GM12878 (cell line): Measurements from ENCODE around the gene FLVCR2. TPM values are rescaled to one million over a fixed set of nuclear protein-coding genes. Genes with fewer than 3 reads are reported as not detected.

Experiments
- BHLHE40 ChIP-seq, 2 experiments: fragments of 450-650 bp in 1 of 2; IDR thresholded peaks; 2 replicates each; pipeline ENCODE4 v1.6.1; 2011 to 2017; ENCODE audit warnings: low read depth in 2 of 2, borderline replicate concordance in 1 of 2, improper control_type of control experiment in 1 of 2, low read length in 1 of 2, mild to moderate bottlenecking in 1 of 2
- CREB1 ChIP-seq: IDR thresholded peaks from 2 replicates; pipeline ENCODE4 v1.6.1; 2012; ENCODE audit warnings: low read depth, mild to moderate bottlenecking, inconsistent platforms
- CREM ChIP-seq: IDR thresholded peaks from 2 replicates; pipeline ENCODE4 v1.6.1; 2014; ENCODE audit warnings: antibody characterized with exemption, low read depth
- ETV6 ChIP-seq, 2 experiments: fragments of 450-650 bp in 1 of 2; IDR thresholded peaks in 1 of 2; conservative IDR thresholded peaks in 1 of 2; 2 replicates each; pipeline ENCODE4 v1.6.1; 2014; ENCODE audit warnings: antibody characterized with exemption in 1 of 2, borderline replicate concordance in 1 of 2, low read depth in 1 of 2, mild to moderate bottlenecking in 1 of 2, moderate library complexity in 1 of 2
- HCFC1 ChIP-seq: fragments of 150-350 bp; IDR thresholded peaks from 2 replicates; pipeline ENCODE4 v1.6.1; 2014; ENCODE audit warnings: low read length
- IKZF1 ChIP-seq: fragments of 450-650 bp; conservative IDR thresholded peaks from 2 replicates; pipeline ENCODE4 v1.6.1; 2017; ENCODE audit warnings: antibody characterized with exemption, mild to moderate bottlenecking
- IKZF2 ChIP-seq, 2 experiments: fragments of 450-650 bp; IDR thresholded peaks; 2 replicates each; pipeline ENCODE4 v1.6.1; 2017; ENCODE audit warnings: mild to moderate bottlenecking in 2 of 2, moderate library complexity in 2 of 2
- MYC ChIP-seq: IDR thresholded peaks from 2 replicates; pipeline ENCODE4 v1.6.1; 2011; ENCODE audit warnings: mild to moderate bottlenecking, low read length, moderate library complexity, inconsistent platforms; ENCODE audit not compliant: insufficient read depth, insufficient replicate concordance, insufficient read length, severe bottlenecking
- PAX8 ChIP-seq: fragments of 450-650 bp; IDR thresholded peaks from 2 replicates; pipeline ENCODE4 v1.6.1; 2017; ENCODE audit warnings: mild to moderate bottlenecking, moderate library complexity
- RFX5 ChIP-seq: IDR thresholded peaks from 2 replicates; pipeline ENCODE4 v1.6.1; 2011; ENCODE audit warnings: low read depth, low read length, improper control_type of control experiment
- SMC3 ChIP-seq: IDR thresholded peaks from 2 replicates; pipeline ENCODE4 v1.6.1; 2011; ENCODE audit warnings: low read length, improper control_type of control experiment, borderline replicate concordance
- TARDBP ChIP-seq: IDR thresholded peaks from 2 replicates; pipeline ENCODE4 v1.6.1; 2016; ENCODE audit warnings: borderline replicate concordance
- ZNF24 ChIP-seq: fragments of 450-650 bp; IDR thresholded peaks from 2 replicates; pipeline ENCODE4 v1.6.1; 2017; ENCODE audit warnings: antibody characterized with exemption, mild to moderate bottlenecking
- polyA plus RNA-seq, 11 experiments: library from polyadenylated mRNA; depleted of rRNA in 4 of 11; unstranded in 6 of 11; stranded (reverse) in 5 of 11; fragments of >200 nt; fragmentation: Nextera tagmentation in 4 of 11; fragmentation: Illumina TruSeq in 1 of 11; extraction: Ambion mirVana in 4 of 11; extraction: Trizol in 1 of 11; gene quantifications; 1 replicate in 1 of 11; 2 replicates in 10 of 11; pipeline versions ENCODE4 v1.2.1 to v1.2.3, GENCODE V29; 2011 to 2016; ENCODE audit warnings: inconsistent platforms in 2 of 11, missing spikeins in 2 of 11, low read depth in 1 of 11
- total RNA-seq, 4 experiments: library from RNA; depleted of rRNA in 3 of 4; stranded (reverse); fragments of >200 nt in 3 of 4; fragmentation: Illumina TruSeq in 1 of 4; extraction: Trizol in 1 of 4; gene quantifications; 2 replicates each; pipeline versions ENCODE4 v1.2.1 to v1.2.3, GENCODE V29; 2013 to 2021
- TF ChIP-seq, protein P1 (sequence below): fragments of 450-650 bp; IDR thresholded peaks from 2 replicates; pipeline ENCODE4 v1.6.1; 2017; ENCODE audit warnings: mild to moderate bottlenecking

Gene FLVCR2
- total and polyA plus RNA-seq, 10 of the 15 experiments (the other 5 are each of a cell fraction or from before 2014, with no cell fraction given) = 0.24 to 3.7 (median 1.6) TPM

DNA sequence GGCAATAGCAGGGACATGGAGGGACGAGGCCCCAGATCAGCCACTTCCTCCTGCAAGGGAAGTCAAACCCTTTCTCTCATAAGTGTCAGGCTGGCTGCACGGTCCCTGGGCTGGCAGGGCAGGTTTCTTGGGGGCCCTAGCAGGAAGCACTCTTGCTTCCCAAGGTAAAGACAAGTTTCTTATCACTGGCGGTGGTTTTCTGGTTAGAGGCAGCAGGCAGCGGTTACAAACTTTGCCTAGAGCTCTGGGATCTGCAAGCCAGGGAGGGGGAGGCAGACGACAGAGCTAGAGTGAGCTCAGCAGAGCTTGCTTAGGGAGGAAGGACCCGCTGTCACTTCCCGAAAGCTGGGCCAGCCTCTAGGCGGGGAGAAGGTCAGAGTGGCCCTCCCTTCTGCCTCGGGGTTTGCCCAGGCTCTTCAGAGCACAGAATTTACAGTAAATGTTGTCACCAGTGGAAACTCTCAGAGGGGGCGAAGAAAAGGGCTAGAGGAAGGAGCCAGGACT is 35.8 kb upstream of the FLVCR2 start (continued):
- 0 out of 4 replicates have a peak, but pooled peaks of 1 of the 2 experiments have one; percentile 10 for TF ChIP-seq BHLHE40 (IDR thresholded peaks at IDR 0.05; ENCODE audit: borderline replicate concordance in 1 of 2, low read depth in 2 of 2, low read length in 1 of 2)
- TF ChIP-seq IKZF2 (IDR thresholded peaks at IDR 0.05) = peak; percentile 49 to 61; a peak in 2 of 4 replicates
- no peak; the same call in 1 of the 2 replicates for TF ChIP-seq SMC3
- TF ChIP-seq CREM = peak; percentile 54; the same call in 1 of the 2 replicates
- TF ChIP-seq TARDBP = no peak
- TF ChIP-seq HCFC1 = no peak
- TF ChIP-seq IKZF1 = peak; percentile 74
- TF ChIP-seq PAX8 = no peak
- TF ChIP-seq ZNF24 = no peak
- no peak for TF ChIP-seq RFX5
- TF ChIP-seq, protein P1, sequence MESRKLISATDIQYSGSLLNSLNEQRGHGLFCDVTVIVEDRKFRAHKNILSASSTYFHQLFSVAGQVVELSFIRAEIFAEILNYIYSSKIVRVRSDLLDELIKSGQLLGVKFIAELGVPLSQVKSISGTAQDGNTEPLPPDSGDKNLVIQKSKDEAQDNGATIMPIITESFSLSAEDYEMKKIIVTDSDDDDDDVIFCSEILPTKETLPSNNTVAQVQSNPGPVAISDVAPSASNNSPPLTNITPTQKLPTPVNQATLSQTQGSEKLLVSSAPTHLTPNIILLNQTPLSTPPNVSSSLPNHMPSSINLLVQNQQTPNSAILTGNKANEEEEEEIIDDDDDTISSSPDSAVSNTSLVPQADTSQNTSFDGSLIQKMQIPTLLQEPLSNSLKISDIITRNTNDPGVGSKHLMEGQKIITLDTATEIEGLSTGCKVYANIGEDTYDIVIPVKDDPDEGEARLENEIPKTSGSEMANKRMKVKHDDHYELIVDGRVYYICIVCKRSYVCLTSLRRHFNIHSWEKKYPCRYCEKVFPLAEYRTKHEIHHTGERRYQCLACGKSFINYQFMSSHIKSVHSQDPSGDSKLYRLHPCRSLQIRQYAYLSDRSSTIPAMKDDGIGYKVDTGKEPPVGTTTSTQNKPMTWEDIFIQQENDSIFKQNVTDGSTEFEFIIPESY = no peak
- TF ChIP-seq MYC = no peak
- peak; percentile 14; the same call in 1 of the 2 replicates for TF ChIP-seq CREB1
- peak in 1 of 2 experiments; percentile 46; a peak in 2 of 4 replicates for TF ChIP-seq ETV6 (conservative IDR thresholded peaks at IDR 0.05 in 1 of 2, IDR thresholded peaks at IDR 0.05 in 1 of 2; ENCODE audit: borderline replicate concordance in 1 of 2, low read depth in 1 of 2)
- TF ChIP-seq, all 136 proteins: peak for 20
